SJSA1 (cell line): ENCODE data around the gene ESPN. TPM values are rescaled to one million over a fixed set of nuclear protein-coding genes. Genes with fewer than 3 reads are reported as not detected.
"Not testable (repeated sequence)": the region's sequence is repeated elsewhere in the genome, so short reads cannot be mapped to it uniquely, and the experiment has no call there.

ENCODE experiments used
- DNase-seq, 2 experiments: peaks; one replicate each; pipeline ENCODE4 v3.0.0-alpha.2; 2015 to 2020; ENCODE audit warnings: low spot score in 2 of 2, low read depth in 1 of 2
- H3K27ac ChIP-seq: fragments of 250-450 bp; sonication (Bioruptor Pico); 2 replicates; pipeline ENCODE4 v1.5.1; 2020; ENCODE audit warnings: mild to moderate bottlenecking, moderate library complexity
- H3K27me3 ChIP-seq: fragments of 250-450 bp; sonication (Bioruptor Pico); replicated peaks from 2 replicates; pipeline ENCODE4 v1.5.1; 2020; ENCODE audit warnings: mild to moderate bottlenecking, moderate library complexity
- H3K36me3 ChIP-seq: fragments of 250-450 bp; sonication (Bioruptor Pico); 2 replicates; pipeline ENCODE4 v1.5.1; 2020; ENCODE audit warnings: mild to moderate bottlenecking
- H3K4me1 ChIP-seq: fragments of 250-450 bp; sonication (Bioruptor Pico); replicated peaks from 2 replicates; pipeline ENCODE4 v1.6.1; 2021; ENCODE audit warnings: mild to moderate bottlenecking
- H3K4me3 ChIP-seq: fragments of 250-450 bp; sonication (Bioruptor Pico); 2 replicates; pipeline ENCODE4 v1.5.1; 2020; ENCODE audit warnings: mild to moderate bottlenecking
- H3K9me3 ChIP-seq: fragments of 250-450 bp; sonication (Bioruptor Pico); replicated peaks from 2 replicates; pipeline ENCODE4 v1.5.1; 2020; ENCODE audit warnings: mild to moderate bottlenecking
- total RNA-seq: library from RNA; depleted of rRNA; stranded (reverse); fragments of >200 nt; shearing (Covaris generic); gene quantifications from 2 replicates; pipeline ENCODE4 v1.2.3, GENCODE V29; 2014

The ESPN gene
- total RNA-seq, 1 experiment from 2014 or later, result not detected

- H3K27ac ChIP-seq, result no peak overlapping the region
- H3K36me3 ChIP-seq, result no peaks in the 10 kb centered on the region
- no peak overlapping the region for H3K4me3 ChIP-seq
- H3K27me3 ChIP-seq, result no peaks in the 10 kb centered on the region
- no peak for DNase-seq
- peaks cover 21% of the 10 kb centered on the region for H3K4me1 ChIP-seq
- no peaks in the 10 kb centered on the region for H3K9me3 ChIP-seq
These were observed 64.2 kb downstream of the ESPN start for GRCh38 chr1:6488602-6489382.

DNA sequence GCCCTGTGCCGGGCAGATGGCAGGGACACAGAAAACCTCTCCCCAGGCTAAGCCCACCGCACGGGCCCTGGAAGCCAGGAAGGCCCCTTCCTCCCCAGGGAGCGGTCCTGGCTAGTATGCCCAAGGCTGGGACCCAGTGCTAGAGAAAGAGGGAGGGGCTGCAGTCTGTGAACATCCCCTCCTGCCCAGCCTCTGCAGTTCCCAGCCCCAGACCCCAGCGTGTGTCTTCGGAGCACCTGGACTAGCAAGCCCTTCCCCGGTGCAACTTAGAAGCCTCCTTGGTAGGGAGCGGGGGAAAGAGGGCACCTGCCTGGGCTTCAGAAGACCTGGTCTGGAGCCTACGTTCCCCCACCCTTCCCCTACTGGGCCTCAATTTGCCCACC is 64.8 kb downstream of the ESPN start:
- DNase-seq, result no peak
- Histone ChIP-seq H3K27me3 (no peaks in the 10 kb centered on the region), H3K4me1 (peaks cover 21% of the 10 kb centered on the region), H3K9me3 (no peaks in the 10 kb centered on the region), H3K27ac (no peak overlapping the region), H3K36me3 (no peaks in the 10 kb centered on the region), H3K4me3 (no peak overlapping the region)

GRCh38 chr1:6489799-6490180 is 65.2 kb downstream of the ESPN start:
- Histone ChIP-seq H3K27me3 (no peaks in the 10 kb centered on the region), H3K36me3 (no peaks in the 10 kb centered on the region), H3K4me1 (peaks cover 21% of the 10 kb centered on the region), H3K9me3 (no peaks in the 10 kb centered on the region), H3K27ac (no peak overlapping the region), H3K4me3 (peak overlapping the region; percentile 44)
- peak; percentile 50 to 68 for DNase-seq

DNA sequence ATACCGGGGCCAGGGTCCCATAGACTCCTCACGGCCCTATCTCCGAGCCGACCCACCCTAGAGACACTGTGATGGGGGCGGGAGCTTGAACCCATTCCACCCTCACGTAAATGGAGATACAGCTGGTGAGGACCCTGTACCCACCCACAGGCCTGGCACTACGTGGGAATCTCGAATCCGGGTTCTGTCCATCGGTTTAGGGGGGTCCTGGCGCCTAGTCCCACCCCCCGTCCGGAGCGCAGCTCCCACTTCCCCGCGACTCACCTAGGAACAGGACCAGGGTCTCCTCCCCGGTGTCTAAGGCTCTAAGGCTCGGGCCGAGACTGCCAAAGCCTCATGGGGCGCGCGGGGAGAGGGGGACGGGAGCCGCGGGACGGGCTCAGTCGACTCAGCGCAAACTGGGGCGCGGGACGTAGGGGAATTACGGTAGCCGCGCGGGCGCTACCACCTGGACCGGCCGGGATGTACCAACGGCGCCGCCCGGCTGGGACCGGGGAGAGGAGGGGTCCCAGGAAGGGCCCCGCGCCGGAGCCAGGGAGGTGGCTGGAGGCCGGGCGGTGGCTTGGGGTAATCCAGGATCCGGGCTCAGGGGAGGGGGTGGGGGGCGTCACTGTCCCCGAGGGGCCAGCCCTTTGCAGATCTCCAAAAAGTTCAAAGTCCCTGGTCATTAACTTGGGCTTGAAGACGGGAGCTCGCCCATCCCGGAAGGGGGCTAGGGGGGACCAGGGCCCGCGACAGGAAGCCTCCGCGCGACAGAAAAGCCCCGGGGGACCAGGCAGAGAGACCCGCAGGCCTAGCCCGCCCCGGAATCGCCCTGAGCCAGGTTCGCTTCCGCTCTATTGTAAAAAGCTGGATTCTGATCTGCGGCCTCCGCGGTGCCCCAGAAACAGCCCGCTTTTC is 65.9 kb downstream of the ESPN start:
- Histone ChIP-seq H3K27me3 (no peaks in the 10 kb centered on the region), H3K4me3 (peak overlapping the region; percentile 44), H3K4me1 (peaks cover 21% of the 10 kb centered on the region), H3K36me3 (no peaks in the 10 kb centered on the region), H3K9me3 (no peaks in the 10 kb centered on the region), H3K27ac (peak overlapping the region; percentile 57)
- peak; percentile 60 to 68 for DNase-seq

GRCh38 chr1:6491081-6491449 is 66.5 kb downstream of the ESPN start:
- peak in 1 of 2 experiments; percentile 37 for DNase-seq
- H3K36me3 ChIP-seq, result no peaks in the 10 kb centered on the region
- H3K27me3 ChIP-seq, result no peaks in the 10 kb centered on the region
- peak overlapping the region; percentile 57 for H3K27ac ChIP-seq
- H3K4me1 ChIP-seq, result peaks cover 21% of the 10 kb centered on the region
- H3K4me3 ChIP-seq, result peak overlapping the region; percentile 44
- H3K9me3 ChIP-seq, result no peaks in the 10 kb centered on the region

DNA sequence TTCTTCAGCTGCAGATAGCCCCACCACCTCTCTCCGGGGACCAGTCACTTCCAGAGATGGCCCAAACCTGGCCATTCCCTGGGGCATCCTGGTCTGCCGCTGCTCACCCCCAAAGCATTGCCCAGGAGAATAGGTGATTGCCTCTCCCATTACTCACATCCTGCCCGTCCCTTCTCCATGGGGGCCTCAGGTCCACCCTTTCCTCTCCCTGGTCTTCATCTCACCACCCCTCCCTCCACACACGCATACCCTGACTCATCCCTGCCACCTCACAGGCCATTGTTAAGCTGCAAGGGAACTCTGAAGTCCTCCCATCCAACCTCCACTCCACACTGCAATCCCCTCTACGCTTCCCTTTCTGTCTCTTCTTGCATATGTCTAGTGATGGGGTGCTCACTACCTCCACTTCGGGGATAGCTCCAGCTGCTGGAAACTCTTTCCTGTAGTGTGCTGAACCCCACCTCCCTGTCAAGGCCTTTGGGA is 66.9 kb downstream of the ESPN start, which contains the start of gene PLEKHG5:
PLEKHG5 (minus strand) TSS at position 188 of the 483 bp plus-strand sequence. CDS start 14,096 bp downstream, outside the sequence.
- H3K4me3 ChIP-seq, result peak within 1 kb of the TSS; percentile 44
- no peaks in the 10 kb centered on the region for H3K36me3 ChIP-seq
- H3K9me3 ChIP-seq, result no peaks in the 10 kb centered on the region
- H3K27me3 ChIP-seq, result no peaks in the 10 kb centered on the region; the same call in 1 of the 2 replicates
- peaks cover 21% of the 10 kb centered on the region for H3K4me1 ChIP-seq
- peak within 1 kb of the TSS; percentile 57 for H3K27ac ChIP-seq
- peak; percentile 72 to 85 for DNase-seq

GRCh38 chr1:6491966-6492365 is 67.4 kb downstream of the ESPN start:
- Histone ChIP-seq H3K27ac (no peak overlapping the region), H3K4me3 (no peak overlapping the region), H3K36me3 (no peaks in the 10 kb centered on the region), H3K9me3 (no peaks in the 10 kb centered on the region), H3K27me3 (peaks cover 4% of the 10 kb centered on the region), H3K4me1 (peaks cover 23% of the 10 kb centered on the region)
- DNase-seq, result no peak

DNA sequence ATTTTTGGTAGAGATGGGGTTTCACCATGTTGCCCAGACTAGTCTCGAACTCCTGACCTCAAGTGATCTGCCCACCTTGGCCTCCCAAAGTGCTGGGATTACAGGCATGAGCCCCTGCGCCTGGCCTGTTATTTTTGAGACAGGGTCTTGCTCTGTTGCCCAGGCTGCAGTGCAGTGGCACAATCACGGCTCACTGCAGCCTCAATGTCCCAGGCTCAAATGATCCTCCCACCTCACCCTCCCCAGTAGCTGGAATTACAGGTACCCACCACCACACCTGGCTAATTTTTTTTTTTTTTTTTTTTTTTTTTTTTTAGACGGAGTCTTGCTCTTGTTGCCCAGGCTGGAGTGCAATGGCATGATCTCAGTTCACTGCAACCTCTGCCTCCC is 69.3 kb downstream of the ESPN start:
- H3K36me3 ChIP-seq, DNase-seq, H3K4me3 ChIP-seq, H3K27ac ChIP-seq, H3K27me3 ChIP-seq, H3K9me3 ChIP-seq: not testable (repeated sequence)
- H3K4me1 ChIP-seq, result peaks cover 27% of the 10 kb centered on the region

DNA sequence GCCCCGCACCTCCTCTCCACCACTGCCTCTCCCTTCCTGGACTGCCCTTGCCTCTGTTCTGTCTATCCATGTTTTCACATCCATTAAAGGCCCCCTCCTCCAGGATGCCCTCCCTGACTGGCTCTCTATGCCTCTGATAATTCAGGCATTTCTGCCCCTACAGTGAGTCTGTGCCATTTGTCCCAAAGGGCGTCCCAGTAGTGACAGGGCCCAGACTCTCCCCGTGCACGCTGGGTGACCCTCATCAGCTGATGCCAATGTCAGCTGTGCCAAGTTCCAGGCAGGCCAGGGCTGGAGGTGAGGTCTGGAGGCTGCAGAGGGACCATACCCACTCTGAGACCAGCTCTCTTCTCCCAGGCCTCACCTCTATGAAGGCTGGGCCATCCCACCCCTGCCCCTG is 70.1 kb downstream of the ESPN start:
- no peak overlapping the region for H3K4me3 ChIP-seq
- H3K27ac ChIP-seq, result no peak overlapping the region
- no peaks in the 10 kb centered on the region for H3K9me3 ChIP-seq
- peaks cover 7% of the 10 kb centered on the region for H3K27me3 ChIP-seq
- DNase-seq, result no peak
- H3K36me3 ChIP-seq, result no peaks in the 10 kb centered on the region
- H3K4me1 ChIP-seq, result peaks cover 26% of the 10 kb centered on the region

GRCh38 chr1:6495041-6495441 is 70.5 kb downstream of the ESPN start:
- H3K27ac ChIP-seq, result no peak overlapping the region
- H3K27me3 ChIP-seq, result peaks cover 7% of the 10 kb centered on the region
- H3K36me3 ChIP-seq, result no peaks in the 10 kb centered on the region
- H3K9me3 ChIP-seq, result no peaks in the 10 kb centered on the region
- DNase-seq, result no peak
- no peak overlapping the region for H3K4me3 ChIP-seq
- H3K4me1 ChIP-seq, result peaks cover 22% of the 10 kb centered on the region

- DNase-seq, result no peak
- Histone ChIP-seq H3K4me3 (no peak overlapping the region), H3K36me3 (no peaks in the 10 kb centered on the region), H3K27ac (no peak overlapping the region), H3K27me3 (peaks cover 7% of the 10 kb centered on the region), H3K9me3 (no peaks in the 10 kb centered on the region), H3K4me1 (peaks cover 17% of the 10 kb centered on the region)
These were observed 71.2 kb downstream of the ESPN start for GRCh38 chr1:6495540-6496364.

- Histone ChIP-seq H3K9me3 (no peaks in the 10 kb centered on the region), H3K27ac (no peak overlapping the region), H3K36me3 (no peaks in the 10 kb centered on the region), H3K4me1 (peaks cover 13% of the 10 kb centered on the region), H3K4me3 (no peak overlapping the region), H3K27me3 (peaks cover 7% of the 10 kb centered on the region)
- DNase-seq, result no peak
These were observed 71.8 kb downstream of the ESPN start for GRCh38 chr1:6496365-6496721.

- peaks cover 10% of the 10 kb centered on the region for H3K4me1 ChIP-seq
- peak overlapping the region; percentile 38 for H3K4me3 ChIP-seq
- H3K27ac ChIP-seq, result no peak overlapping the region
- no peak for DNase-seq
- H3K27me3 ChIP-seq, result peaks cover 7% of the 10 kb centered on the region
- H3K36me3 ChIP-seq, result no peaks in the 10 kb centered on the region
- no peaks in the 10 kb centered on the region for H3K9me3 ChIP-seq
These were observed 72.3 kb downstream of the ESPN start for GRCh38 chr1:6496890-6497214.
